ENCODE data around the gene VAV2.

- no peak for TF ChIP-seq CSDC2 (CRISPR knock-in tag; IDR thresholded peaks at IDR 0.05)
- no peak for TF ChIP-seq PATZ1 (CRISPR knock-in tag; IDR thresholded peaks at IDR 0.05; ENCODE audit: borderline replicate concordance)
- no peak for TF ChIP-seq PPARA (CRISPR knock-in tag; IDR thresholded peaks at IDR 0.05; ENCODE audit: borderline replicate concordance)
- no peak for TF ChIP-seq ZFP3 (CRISPR knock-in tag; IDR thresholded peaks at IDR 0.05)
- no peak for TF ChIP-seq ZNF565 (CRISPR knock-in tag; conservative IDR thresholded peaks at IDR 0.05; ENCODE audit: low read depth)
- no peak for TF ChIP-seq POU6F1 (CRISPR knock-in tag; IDR thresholded peaks at IDR 0.05; ENCODE audit: borderline replicate concordance, low read depth)
- no peak for TF ChIP-seq CREB5 (CRISPR knock-in tag; IDR thresholded peaks at IDR 0.05; ENCODE audit: low read depth)
- no peak for TF ChIP-seq BACH2 (CRISPR knock-in tag; IDR thresholded peaks at IDR 0.05; ENCODE audit: borderline replicate concordance)
- no peak for TF ChIP-seq TSHZ2 (CRISPR knock-in tag; IDR thresholded peaks at IDR 0.05)
Measured at GRCh38 chr9:133943036-133943780, 48.9 kb downstream of the VAV2 start.
